Choroid plexus epithelial cell (primary cell): ENCODE measurements around the gene SPIN2A.
"Not testable (repeated sequence)": the region's sequence is repeated elsewhere in the genome, so short reads cannot be mapped to it uniquely, and the experiment has no call there.

Source experiments
- DNase-seq: peaks from one replicate; pipeline ENCODE4 v3.0.0-alpha.2; 2010; ENCODE audit warnings: low read depth
- H3K4me3 ChIP-seq: 2 replicates; pipeline ENCODE4 v1.5.1; 2011; ENCODE audit warnings: low read depth, mild to moderate bottlenecking, control low read depth, low read length, moderate library complexity
- TF ChIP-seq, protein P1 (sequence below): conservative IDR thresholded peaks from 2 replicates; pipeline ENCODE4 v1.5.1; 2011; ENCODE audit warnings: low read depth, mild to moderate bottlenecking, control low read depth, inconsistent platforms, low read length, moderate library complexity

Gene SPIN2A

DNA sequence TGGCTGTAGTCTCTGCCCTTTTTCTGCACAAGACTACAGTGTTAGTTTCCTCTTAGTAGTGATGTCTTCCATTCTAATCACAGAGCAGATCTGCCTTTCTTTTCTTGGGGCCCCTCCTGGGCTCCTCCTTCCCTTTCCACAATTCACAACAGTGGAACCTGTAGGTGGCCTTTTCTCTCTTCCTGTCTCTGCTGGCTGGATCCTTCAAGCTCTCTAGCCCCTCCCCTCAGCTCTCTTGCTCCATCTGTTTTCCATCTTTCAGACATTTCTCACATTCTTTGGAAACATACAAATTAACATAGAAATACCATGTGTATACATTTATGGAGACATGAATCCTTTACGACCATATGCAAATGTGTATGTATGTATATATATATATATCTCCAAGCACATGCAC is 304 bp upstream of the SPIN2A start:
- DNase-seq, result peak; percentile 60
- TF ChIP-seq, protein P1, sequence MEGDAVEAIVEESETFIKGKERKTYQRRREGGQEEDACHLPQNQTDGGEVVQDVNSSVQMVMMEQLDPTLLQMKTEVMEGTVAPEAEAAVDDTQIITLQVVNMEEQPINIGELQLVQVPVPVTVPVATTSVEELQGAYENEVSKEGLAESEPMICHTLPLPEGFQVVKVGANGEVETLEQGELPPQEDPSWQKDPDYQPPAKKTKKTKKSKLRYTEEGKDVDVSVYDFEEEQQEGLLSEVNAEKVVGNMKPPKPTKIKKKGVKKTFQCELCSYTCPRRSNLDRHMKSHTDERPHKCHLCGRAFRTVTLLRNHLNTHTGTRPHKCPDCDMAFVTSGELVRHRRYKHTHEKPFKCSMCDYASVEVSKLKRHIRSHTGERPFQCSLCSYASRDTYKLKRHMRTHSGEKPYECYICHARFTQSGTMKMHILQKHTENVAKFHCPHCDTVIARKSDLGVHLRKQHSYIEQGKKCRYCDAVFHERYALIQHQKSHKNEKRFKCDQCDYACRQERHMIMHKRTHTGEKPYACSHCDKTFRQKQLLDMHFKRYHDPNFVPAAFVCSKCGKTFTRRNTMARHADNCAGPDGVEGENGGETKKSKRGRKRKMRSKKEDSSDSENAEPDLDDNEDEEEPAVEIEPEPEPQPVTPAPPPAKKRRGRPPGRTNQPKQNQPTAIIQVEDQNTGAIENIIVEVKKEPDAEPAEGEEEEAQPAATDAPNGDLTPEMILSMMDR, result no peak
- peak overlapping the region; percentile 57 for H3K4me3 ChIP-seq

DNA sequence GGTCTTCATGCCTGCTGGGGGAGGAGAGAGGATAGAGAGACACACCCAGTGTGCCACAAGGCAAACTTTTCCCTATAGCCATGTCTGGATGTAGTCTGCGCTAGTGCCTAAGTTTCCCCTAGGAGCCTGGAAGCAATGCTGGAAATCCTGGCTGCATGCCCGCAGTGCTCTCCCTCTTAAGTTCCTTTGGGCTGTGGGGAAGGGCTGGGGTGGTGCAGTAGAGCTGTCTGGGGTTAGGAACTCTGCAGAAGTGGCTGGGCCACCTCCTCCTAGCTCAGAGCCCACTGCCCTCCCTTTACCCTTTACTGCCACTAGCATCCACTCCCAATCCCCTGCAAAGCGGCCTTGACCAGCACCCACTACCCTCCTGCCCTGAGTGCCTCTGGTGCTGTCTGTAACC is 608 bp downstream of the SPIN2A start:
- DNase-seq, result not testable (repeated sequence)
- H3K4me3 ChIP-seq, result peak overlapping the region; percentile 57

DNA sequence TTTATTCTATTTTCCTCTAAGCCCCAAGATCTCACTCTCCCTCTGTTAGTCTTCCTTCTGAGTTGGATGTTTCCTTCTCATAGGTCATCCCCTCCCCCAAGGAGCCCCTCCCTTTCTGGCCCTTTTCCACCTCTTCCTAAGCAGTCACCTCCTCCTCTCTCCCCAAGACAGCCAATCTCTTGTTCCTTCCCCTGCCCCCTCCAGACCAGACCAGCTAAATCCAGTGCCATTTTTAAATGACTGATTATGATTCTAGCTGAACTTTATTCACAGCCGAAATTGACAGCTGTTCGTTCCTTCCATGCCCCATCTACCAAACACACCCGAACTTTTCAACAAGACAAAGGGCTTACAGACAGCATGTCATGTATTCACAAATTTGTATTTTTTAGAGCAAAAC is 1.9 kb downstream of the SPIN2A start:
- no peak overlapping the region for H3K4me3 ChIP-seq
- no peak for DNase-seq
- TF ChIP-seq, protein P1, result no peak

DNA sequence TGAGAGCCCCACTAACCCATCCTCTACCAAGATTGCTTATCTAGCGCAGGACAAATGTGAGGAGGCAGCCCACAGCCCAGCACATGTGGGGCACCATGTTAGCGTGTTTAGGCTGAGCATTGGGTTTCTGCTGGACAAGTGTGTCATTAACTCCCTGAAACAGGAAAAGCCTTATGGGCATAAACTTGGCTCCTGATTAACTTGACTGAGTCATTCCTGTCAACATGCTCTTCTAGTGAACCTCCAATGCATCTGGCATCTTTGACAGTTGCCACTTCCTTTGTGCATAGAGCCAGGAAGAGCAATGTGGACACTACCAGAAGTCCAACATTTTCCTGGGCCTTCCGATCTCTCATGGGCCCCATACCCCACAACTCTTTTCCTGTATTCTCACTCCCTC is 2.5 kb downstream of the SPIN2A start:
- DNase-seq, result no peak
- TF ChIP-seq, protein P1, result no peak
- no peak overlapping the region for H3K4me3 ChIP-seq

DNA sequence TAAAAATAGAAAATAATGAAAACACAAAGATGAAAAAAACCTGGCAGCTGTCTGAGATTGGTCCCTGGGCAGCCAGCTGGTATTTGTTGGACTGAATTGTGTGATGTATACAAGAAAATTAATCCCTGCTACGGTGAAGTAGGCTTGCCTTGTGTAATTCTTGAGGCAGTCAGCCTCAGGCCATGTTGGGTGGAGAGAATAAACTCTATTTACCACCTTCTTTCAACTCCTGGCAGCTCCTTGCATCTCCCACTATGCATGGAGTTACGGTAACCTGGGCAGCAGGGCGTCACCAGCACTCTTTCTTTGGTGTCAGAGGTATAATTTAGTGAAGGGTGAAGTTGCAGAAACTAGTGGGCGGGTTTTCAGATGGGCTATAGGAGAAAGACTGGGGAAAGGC is 3.5 kb downstream of the SPIN2A start:
- no peak for DNase-seq
- TF ChIP-seq, protein P1, result no peak
- H3K4me3 ChIP-seq, result no peak overlapping the region

DNA sequence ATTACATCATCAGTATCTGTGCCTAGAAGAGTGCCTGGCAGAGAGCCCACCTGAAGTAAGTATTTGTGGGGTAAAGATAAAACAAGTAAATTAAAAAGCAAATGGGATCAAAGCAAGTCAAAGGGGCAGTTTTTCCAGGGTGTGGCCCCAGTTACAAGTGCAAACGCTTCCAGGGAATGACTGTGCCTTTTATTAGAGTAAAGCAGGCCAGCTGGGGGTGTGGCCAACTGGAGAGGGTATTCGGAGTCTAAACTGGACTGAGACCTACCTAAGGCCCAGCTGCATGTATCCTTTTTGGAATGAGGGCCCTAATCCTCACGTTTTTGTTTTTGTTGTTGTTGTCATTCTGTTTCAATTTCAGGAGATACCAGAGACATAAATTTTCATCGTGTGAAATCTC is 3.9 kb downstream of the SPIN2A start:
- not testable (repeated sequence) for H3K4me3 ChIP-seq, DNase-seq

DNA sequence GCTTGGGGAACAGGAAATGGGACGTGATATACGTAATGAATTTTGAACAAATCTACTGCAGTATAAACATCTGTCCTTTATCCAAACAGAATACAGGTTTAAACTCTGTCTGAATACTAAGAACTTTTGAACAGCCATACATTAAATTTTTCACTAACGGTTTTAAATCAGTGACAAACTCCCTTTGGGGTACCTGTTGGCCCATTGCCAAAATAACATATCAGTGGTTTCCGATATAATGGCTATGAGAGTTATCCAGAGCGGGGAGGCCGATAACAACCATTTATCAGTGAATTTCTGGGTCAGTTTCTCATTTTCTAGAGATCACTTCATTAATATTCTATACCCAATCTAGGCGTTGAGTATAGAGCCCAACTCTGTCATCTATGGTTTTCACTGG is 5.2 kb downstream of the SPIN2A start:
- H3K4me3 ChIP-seq, result no peak overlapping the region
- DNase-seq, result no peak
- TF ChIP-seq, protein P1, result no peak

DNA sequence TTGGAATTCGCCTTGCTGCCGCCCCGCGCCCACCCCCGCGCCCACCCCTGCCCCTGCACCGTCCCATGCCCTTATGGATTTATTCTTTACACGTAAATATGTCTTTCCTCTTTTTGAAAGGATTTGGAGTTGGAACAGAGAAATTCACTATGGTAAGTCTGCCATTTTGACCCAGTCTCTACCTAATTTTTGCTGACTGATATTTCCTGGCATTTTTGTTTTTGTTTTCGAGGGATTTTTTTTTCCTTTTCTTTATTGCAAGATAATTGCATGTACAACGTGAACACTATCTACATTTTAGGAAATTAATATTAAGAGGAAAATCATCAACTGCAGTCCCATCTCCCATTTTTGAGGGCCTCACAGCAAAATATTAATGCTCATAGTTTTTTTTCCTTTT is 15.4 kb downstream of the SPIN2A start:
- peak overlapping the region; percentile 78 for H3K4me3 ChIP-seq

More for the DNA sequence above, 15.4 kb downstream of the SPIN2A start:
- TF ChIP-seq, protein P1, result no peak
- DNase-seq, result no peak
